ENCODE data around the gene DNAJA3.

DNAJA3 gene

GRCh38 chr16:4465977-4466779, 40.5 kb downstream of the DNAJA3 start:
- H4K20me1 ChIP-seq (ENCODE audit: insufficient read depth, low read length) = no peaks in the 10 kb centered on the region
- H3K9ac ChIP-seq (ENCODE audit: low read length) = no peak overlapping the region
- H3K4me1 ChIP-seq (ENCODE audit: low read length) = no peaks in the 10 kb centered on the region
- peaks cover 37% of the 10 kb centered on the region for H3K36me3 ChIP-seq (replicated peaks; ENCODE audit: low read depth, low read length)
- no peak overlapping the region for H3K4me3 ChIP-seq (ENCODE audit: low read length)
- TF ChIP-seq EZH2phosphoT487 (IDR thresholded peaks at IDR 0.05; ENCODE audit: low read depth) = no peak
- TF ChIP-seq, protein P1, sequence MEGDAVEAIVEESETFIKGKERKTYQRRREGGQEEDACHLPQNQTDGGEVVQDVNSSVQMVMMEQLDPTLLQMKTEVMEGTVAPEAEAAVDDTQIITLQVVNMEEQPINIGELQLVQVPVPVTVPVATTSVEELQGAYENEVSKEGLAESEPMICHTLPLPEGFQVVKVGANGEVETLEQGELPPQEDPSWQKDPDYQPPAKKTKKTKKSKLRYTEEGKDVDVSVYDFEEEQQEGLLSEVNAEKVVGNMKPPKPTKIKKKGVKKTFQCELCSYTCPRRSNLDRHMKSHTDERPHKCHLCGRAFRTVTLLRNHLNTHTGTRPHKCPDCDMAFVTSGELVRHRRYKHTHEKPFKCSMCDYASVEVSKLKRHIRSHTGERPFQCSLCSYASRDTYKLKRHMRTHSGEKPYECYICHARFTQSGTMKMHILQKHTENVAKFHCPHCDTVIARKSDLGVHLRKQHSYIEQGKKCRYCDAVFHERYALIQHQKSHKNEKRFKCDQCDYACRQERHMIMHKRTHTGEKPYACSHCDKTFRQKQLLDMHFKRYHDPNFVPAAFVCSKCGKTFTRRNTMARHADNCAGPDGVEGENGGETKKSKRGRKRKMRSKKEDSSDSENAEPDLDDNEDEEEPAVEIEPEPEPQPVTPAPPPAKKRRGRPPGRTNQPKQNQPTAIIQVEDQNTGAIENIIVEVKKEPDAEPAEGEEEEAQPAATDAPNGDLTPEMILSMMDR (IDR thresholded peaks at IDR 0.05; ENCODE audit: low read depth, low read length) = no peak
- H3K79me2 ChIP-seq (ENCODE audit: low read length) = no peaks in the 10 kb centered on the region
- H3K9me3 ChIP-seq (ENCODE audit: insufficient read depth, low read length) = no peaks in the 10 kb centered on the region
- H3K4me2 ChIP-seq (ENCODE audit: low read length) = no peak overlapping the region
- H2AFZ ChIP-seq (ENCODE audit: low read depth, low read length) = no peak overlapping the region
- H3K27me3 ChIP-seq (ENCODE audit: low read depth, low read length) = no peaks in the 10 kb centered on the region
- no peak overlapping the region for H3K27ac ChIP-seq (ENCODE audit: low read length)

DNA sequence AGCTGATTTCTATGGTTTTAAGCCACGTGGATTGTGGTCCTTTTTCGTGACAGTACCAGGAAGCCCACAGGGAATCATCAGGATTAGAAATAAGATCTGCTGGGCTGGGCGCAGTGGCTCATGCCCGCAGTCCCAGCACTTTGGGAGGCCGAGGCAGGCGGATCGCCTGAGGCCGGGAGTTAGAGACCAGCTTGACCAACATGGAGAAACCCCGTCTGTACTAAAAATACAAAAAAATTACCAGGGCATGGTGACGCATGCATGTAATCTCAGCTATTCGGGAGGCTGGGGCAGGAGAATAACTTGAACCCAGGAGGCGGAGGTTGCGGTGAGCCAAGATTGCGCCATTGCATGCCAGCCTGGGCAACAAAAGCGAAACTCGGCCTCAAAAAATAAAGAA, 42.2 kb downstream of the DNAJA3 start:
- Histone ChIP-seq H3K79me2 (ENCODE audit: low read length) (peaks cover 6% of the 10 kb centered on the region), H3K4me1 (ENCODE audit: low read length) (no peaks in the 10 kb centered on the region), H3K9me3 (ENCODE audit: insufficient read depth, low read length) (no peaks in the 10 kb centered on the region), H2AFZ (ENCODE audit: low read depth, low read length) (no peak overlapping the region), H3K27ac (ENCODE audit: low read length) (no peak overlapping the region), H3K4me2 (ENCODE audit: low read length) (no peak overlapping the region), H3K9ac (ENCODE audit: low read length) (no peak overlapping the region), H3K4me3 (ENCODE audit: low read length) (no peak overlapping the region), H4K20me1 (ENCODE audit: insufficient read depth, low read length) (no peaks in the 10 kb centered on the region), H3K27me3 (ENCODE audit: low read depth, low read length) (no peaks in the 10 kb centered on the region), H3K36me3 (replicated peaks; ENCODE audit: low read depth, low read length) (peaks cover 38% of the 10 kb centered on the region)
- TF ChIP-seq EZH2phosphoT487 (IDR thresholded peaks at IDR 0.05; ENCODE audit: low read depth) = no peak
- TF ChIP-seq, protein P1 (IDR thresholded peaks at IDR 0.05; ENCODE audit: low read depth, low read length) = no peak

- H3K36me3 ChIP-seq (replicated peaks; ENCODE audit: low read depth, low read length) = peaks cover 28% of the 10 kb centered on the region
These were observed 43.3 kb downstream of the DNAJA3 start for GRCh38 chr16:4468972-4469371.

GRCh38 chr16:4471869-4472268, 46.2 kb downstream of the DNAJA3 start:
- H2AFZ ChIP-seq (ENCODE audit: low read depth, low read length) = no peak overlapping the region
- no peaks in the 10 kb centered on the region for H3K9me3 ChIP-seq (ENCODE audit: insufficient read depth, low read length)
- no peaks in the 10 kb centered on the region for H4K20me1 ChIP-seq (ENCODE audit: insufficient read depth, low read length)
- H3K36me3 ChIP-seq (replicated peaks; ENCODE audit: low read depth, low read length) = peaks cover 8% of the 10 kb centered on the region
- TF ChIP-seq EZH2phosphoT487 (IDR thresholded peaks at IDR 0.05; ENCODE audit: low read depth) = no peak
- TF ChIP-seq, protein P1 (IDR thresholded peaks at IDR 0.05; ENCODE audit: low read depth, low read length) = no peak
- H3K27ac ChIP-seq (ENCODE audit: low read length) = no peak overlapping the region
- H3K27me3 ChIP-seq (ENCODE audit: low read depth, low read length) = no peaks in the 10 kb centered on the region
- H3K4me2 ChIP-seq (ENCODE audit: low read length) = no peak overlapping the region
- H3K4me1 ChIP-seq (ENCODE audit: low read length) = peaks cover 17% of the 10 kb centered on the region
- H3K9ac ChIP-seq (ENCODE audit: low read length) = no peak overlapping the region
- peaks cover 36% of the 10 kb centered on the region for H3K79me2 ChIP-seq (ENCODE audit: low read length)
- no peak overlapping the region for H3K4me3 ChIP-seq (ENCODE audit: low read length)

More at GRCh38 chr16:4468972-4469371, 43.3 kb downstream of the DNAJA3 start:
- TF ChIP-seq EZH2phosphoT487 (IDR thresholded peaks at IDR 0.05; ENCODE audit: low read depth) = no peak
- TF ChIP-seq, protein P1 (IDR thresholded peaks at IDR 0.05; ENCODE audit: low read depth, low read length) = no peak
- Histone ChIP-seq H3K9me3 (ENCODE audit: insufficient read depth, low read length) (no peaks in the 10 kb centered on the region), H3K79me2 (ENCODE audit: low read length) (peaks cover 15% of the 10 kb centered on the region), H4K20me1 (ENCODE audit: insufficient read depth, low read length) (no peaks in the 10 kb centered on the region), H3K4me2 (ENCODE audit: low read length) (no peak overlapping the region), H3K27ac (ENCODE audit: low read length) (no peak overlapping the region), H3K27me3 (ENCODE audit: low read depth, low read length) (no peaks in the 10 kb centered on the region), H3K9ac (ENCODE audit: low read length) (no peak overlapping the region), H3K4me3 (ENCODE audit: low read length) (no peak overlapping the region), H3K4me1 (ENCODE audit: low read length) (peaks cover 6% of the 10 kb centered on the region; the same call in 1 of the 2 replicates), H2AFZ (ENCODE audit: low read depth, low read length) (no peak overlapping the region)
